ENCODE results near the gene CORO7.
A peak's percentile ranks its signal among the peaks of the same experiment; 100 is the strongest.

The CORO7 gene

GRCh38 chr16:4371357-4372000 is 44.9 kb downstream of the CORO7 start, which contains the start of gene VASN:
Gene VASN (plus strand): TSS chr16:4371848. CDS start chr16:4380878, 9,030 bp downstream.
- peak; percentile 73 for DNase-seq (ENCODE audit: low spot score)
- peak within 1 kb of the TSS; percentile 38 for H2BK15ac ChIP-seq (ENCODE audit: low read length)
- H3K18ac ChIP-seq (ENCODE audit: low read length), result peak within 1 kb of the TSS; percentile 90
- H3K4me1 ChIP-seq (ENCODE audit: control insufficient read depth in 2 of 2, insufficient read depth in 1 of 2, low read depth in 1 of 2, low read length in 2 of 2), result peaks cover 36 to 46% of the 10 kb centered on the region in 2 donors
- H3K23ac ChIP-seq (ENCODE audit: low read depth, low read length, poor library complexity), result peak within 1 kb of the TSS; percentile 96
- peak within 1 kb of the TSS; percentile 91 for H3K4me2 ChIP-seq (ENCODE audit: insufficient read depth, low read length, poor library complexity, severe bottlenecking)
- WGBS, 2 donors (ENCODE audit: extremely low coverage in 2 of 2, insufficient read length in 2 of 2, insufficient replicate concordance in 1 of 2), result no CpG with 5 or more reads among the region's 50 CpGs
- H3K9me3 ChIP-seq (replicated peaks in 1 of 2; ENCODE audit: control insufficient read depth in 2 of 2, insufficient read depth in 1 of 2, low read depth in 1 of 2, low read length in 2 of 2), result no peaks in the 10 kb centered on the region
- H2BK120ac ChIP-seq (ENCODE audit: low read depth, low read length), result peak within 1 kb of the TSS; percentile 96
- no peak within 1 kb of the TSS for H3K27ac ChIP-seq (replicated peaks; ENCODE audit: low read length)
- H3K36me3 ChIP-seq (replicated peaks in 1 of 2; ENCODE audit: control insufficient read depth in 2 of 2, insufficient read depth in 2 of 2, low read length in 2 of 2), result no peaks in the 10 kb centered on the region
- peak within 1 kb of the TSS; percentile 75 for H2AFZ ChIP-seq (ENCODE audit: low read length)
- H3K9ac ChIP-seq (ENCODE audit: low read depth, low read length, poor library complexity), result peak within 1 kb of the TSS; percentile 91
- peak within 1 kb of the TSS; percentile 89 for H3K14ac ChIP-seq (ENCODE audit: low read length)
- H2AK5ac ChIP-seq (ENCODE audit: low read depth, low read length), result peak within 1 kb of the TSS; percentile 99
- H2BK12ac ChIP-seq (ENCODE audit: low read length), result peak within 1 kb of the TSS; percentile 41
- no peaks in the 10 kb centered on the region for H3K27me3 ChIP-seq (ENCODE audit: control insufficient read depth in 3 of 3, insufficient read depth in 3 of 3, low read depth in 1 of 3, low read length in 3 of 3)
- H3K4me3 ChIP-seq (ENCODE audit: low read length in 2 of 2), result peak within 1 kb of the TSS; percentile 54 to 87
- peaks cover 9% of the 10 kb centered on the region for H3K79me1 ChIP-seq (ENCODE audit: low read depth, low read length)
- H2BK5ac ChIP-seq (ENCODE audit: low read length), result peak within 1 kb of the TSS; percentile 29
- peak within 1 kb of the TSS; percentile 53 for H3K4ac ChIP-seq (ENCODE audit: low read length)
- H4K91ac ChIP-seq (ENCODE audit: low read depth, low read length, poor library complexity), result peak within 1 kb of the TSS; percentile 72
- H4K8ac ChIP-seq (ENCODE audit: low read depth, low read length), result peak within 1 kb of the TSS; percentile 82

GRCh38 chr16:4370570-4371356 is 45.6 kb downstream of the CORO7 start:
- no peaks in the 10 kb centered on the region for H3K9me3 ChIP-seq (replicated peaks in 1 of 2; ENCODE audit: control insufficient read depth in 2 of 2, insufficient read depth in 1 of 2, low read depth in 1 of 2, low read length in 2 of 2)
- no peak for DNase-seq (ENCODE audit: low spot score)
- peak overlapping the region; percentile 38 for H2BK15ac ChIP-seq (ENCODE audit: low read length)
- H3K79me1 ChIP-seq (ENCODE audit: low read depth, low read length), result peaks cover 5% of the 10 kb centered on the region
- no peak overlapping the region for H3K4me3 ChIP-seq (ENCODE audit: low read length in 2 of 2)
- H3K27ac ChIP-seq (replicated peaks; ENCODE audit: low read length), result no peak overlapping the region
- H3K4ac ChIP-seq (ENCODE audit: low read length), result no peak overlapping the region
- H4K8ac ChIP-seq (ENCODE audit: low read depth, low read length), result peak overlapping the region; percentile 82
- H2BK12ac ChIP-seq (ENCODE audit: low read length), result no peak overlapping the region
- peak overlapping the region; percentile 3 for H3K18ac ChIP-seq (ENCODE audit: low read length)
- H3K9ac ChIP-seq (ENCODE audit: low read depth, low read length, poor library complexity), result no peak overlapping the region
- H3K14ac ChIP-seq (ENCODE audit: low read length), result no peak overlapping the region
- WGBS, 2 donors (ENCODE audit: extremely low coverage in 2 of 2, insufficient read length in 2 of 2, insufficient replicate concordance in 1 of 2), result no CpG with 5 or more reads among the region's 14 CpGs
- no peaks in the 10 kb centered on the region for H3K36me3 ChIP-seq (replicated peaks in 1 of 2; ENCODE audit: control insufficient read depth in 2 of 2, insufficient read depth in 2 of 2, low read length in 2 of 2)
- no peak overlapping the region for H2AK5ac ChIP-seq (ENCODE audit: low read depth, low read length)
- peak overlapping the region; percentile 89 for H3K23ac ChIP-seq (ENCODE audit: low read depth, low read length, poor library complexity)
- H4K91ac ChIP-seq (ENCODE audit: low read depth, low read length, poor library complexity), result no peak overlapping the region
- H3K27me3 ChIP-seq (ENCODE audit: control insufficient read depth in 3 of 3, insufficient read depth in 3 of 3, low read depth in 1 of 3, low read length in 3 of 3), result no peaks in the 10 kb centered on the region
- H3K4me1 ChIP-seq (ENCODE audit: control insufficient read depth in 2 of 2, insufficient read depth in 1 of 2, low read depth in 1 of 2, low read length in 2 of 2), result peaks cover 33 to 48% of the 10 kb centered on the region in 2 donors
- H2BK120ac ChIP-seq (ENCODE audit: low read depth, low read length), result no peak overlapping the region
- no peak overlapping the region for H3K4me2 ChIP-seq (ENCODE audit: insufficient read depth, low read length, poor library complexity, severe bottlenecking)
- H2BK5ac ChIP-seq (ENCODE audit: low read length), result peak overlapping the region; percentile 29
- H2AFZ ChIP-seq (ENCODE audit: low read length), result peak overlapping the region; percentile 75

- Histone ChIP-seq H3K18ac (ENCODE audit: low read length) (no peak overlapping the region), H4K91ac (ENCODE audit: low read depth, low read length, poor library complexity) (no peak overlapping the region)
- no CpG with 5 or more reads among the region's 3 CpGs for WGBS, 2 donors (ENCODE audit: extremely low coverage in 2 of 2, insufficient read length in 2 of 2, insufficient replicate concordance in 1 of 2)
Measured at GRCh38 chr16:4370151-4370550, 46.2 kb downstream of the CORO7 start.

More at GRCh38 chr16:4370151-4370550, 46.2 kb downstream of the CORO7 start:
- H2BK15ac ChIP-seq (ENCODE audit: low read length), result no peak overlapping the region
- no peak overlapping the region for H3K27ac ChIP-seq (replicated peaks; ENCODE audit: low read length)
- H3K9ac ChIP-seq (ENCODE audit: low read depth, low read length, poor library complexity), result no peak overlapping the region
- H4K8ac ChIP-seq (ENCODE audit: low read depth, low read length), result no peak overlapping the region
- no peak overlapping the region for H3K4me2 ChIP-seq (ENCODE audit: insufficient read depth, low read length, poor library complexity, severe bottlenecking)
- no peaks in the 10 kb centered on the region for H3K36me3 ChIP-seq (replicated peaks in 1 of 2; ENCODE audit: control insufficient read depth in 2 of 2, insufficient read depth in 2 of 2, low read length in 2 of 2)
- peaks cover 5% of the 10 kb centered on the region for H3K79me1 ChIP-seq (ENCODE audit: low read depth, low read length)
- DNase-seq (ENCODE audit: low spot score), result no peak
- no peaks in the 10 kb centered on the region for H3K9me3 ChIP-seq (replicated peaks in 1 of 2; ENCODE audit: control insufficient read depth in 2 of 2, insufficient read depth in 1 of 2, low read depth in 1 of 2, low read length in 2 of 2)
- H3K14ac ChIP-seq (ENCODE audit: low read length), result no peak overlapping the region
- no peak overlapping the region for H3K4ac ChIP-seq (ENCODE audit: low read length)
- H3K4me3 ChIP-seq (ENCODE audit: low read length in 2 of 2), result no peak overlapping the region
- no peak overlapping the region for H2AK5ac ChIP-seq (ENCODE audit: low read depth, low read length)
- H3K23ac ChIP-seq (ENCODE audit: low read depth, low read length, poor library complexity), result no peak overlapping the region
- H2BK5ac ChIP-seq (ENCODE audit: low read length), result peak overlapping the region; percentile 29
- H3K4me1 ChIP-seq (ENCODE audit: control insufficient read depth in 2 of 2, insufficient read depth in 1 of 2, low read depth in 1 of 2, low read length in 2 of 2), result peaks cover 32 to 48% of the 10 kb centered on the region in 2 donors
- H2AFZ ChIP-seq (ENCODE audit: low read length), result no peak overlapping the region
- H2BK12ac ChIP-seq (ENCODE audit: low read length), result no peak overlapping the region
- no peaks in the 10 kb centered on the region for H3K27me3 ChIP-seq (ENCODE audit: control insufficient read depth in 3 of 3, insufficient read depth in 3 of 3, low read depth in 1 of 3, low read length in 3 of 3)
- no peak overlapping the region for H2BK120ac ChIP-seq (ENCODE audit: low read depth, low read length)
